CD4-positive, alpha-beta T cell treated with Interleukin-17A for 1 hour (primary cell): ENCODE data around the gene MLKL.

Experiments
- DNase-seq: peaks from one replicate; pipeline ENCODE4 v3.0.0-alpha.2; 2020

Gene MLKL

DNA sequence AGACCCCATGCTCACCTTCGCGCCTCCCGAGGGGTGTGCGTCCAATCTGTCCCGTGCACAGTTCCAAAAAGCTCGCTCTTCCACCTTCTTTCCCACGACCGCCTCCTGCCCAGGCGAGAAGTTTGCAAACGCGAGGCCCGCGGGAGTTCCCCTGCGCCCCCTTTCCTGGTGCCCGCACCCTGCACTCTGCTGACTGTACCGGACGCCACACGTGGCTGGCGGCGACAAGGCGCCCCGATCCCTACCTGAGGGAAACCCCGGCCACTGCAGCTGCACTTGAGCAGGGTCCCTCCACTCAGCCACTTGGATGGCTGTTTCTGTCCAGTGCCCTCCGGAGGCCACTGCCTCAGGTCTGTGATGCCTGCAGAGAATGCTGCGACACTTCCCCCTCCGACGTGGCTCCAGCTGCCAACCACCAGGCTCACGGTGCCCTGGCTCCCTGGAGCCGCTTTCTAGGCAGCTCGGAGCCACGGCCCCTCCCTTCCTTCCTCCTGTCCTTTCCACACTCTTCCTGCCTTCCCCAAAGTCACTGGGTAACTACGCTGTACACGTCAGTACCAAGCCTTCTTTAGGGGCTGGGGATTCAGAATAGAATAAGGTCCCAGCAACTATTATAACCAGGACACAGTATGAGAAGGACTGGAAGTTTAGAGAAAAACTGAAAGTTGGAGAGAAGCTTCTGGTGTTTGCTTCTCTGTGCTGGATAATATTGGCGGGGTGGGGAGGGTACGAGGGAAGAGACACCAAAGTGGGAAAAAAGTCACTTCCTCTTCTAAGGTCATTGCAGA, at the start of gene MLKL:
Gene MLKL (minus strand): TSS at position 425 of the 788 bp plus-strand sequence. CDS start 5,105 bp downstream, outside the sequence.
- peak; percentile 67 for DNase-seq

DNA sequence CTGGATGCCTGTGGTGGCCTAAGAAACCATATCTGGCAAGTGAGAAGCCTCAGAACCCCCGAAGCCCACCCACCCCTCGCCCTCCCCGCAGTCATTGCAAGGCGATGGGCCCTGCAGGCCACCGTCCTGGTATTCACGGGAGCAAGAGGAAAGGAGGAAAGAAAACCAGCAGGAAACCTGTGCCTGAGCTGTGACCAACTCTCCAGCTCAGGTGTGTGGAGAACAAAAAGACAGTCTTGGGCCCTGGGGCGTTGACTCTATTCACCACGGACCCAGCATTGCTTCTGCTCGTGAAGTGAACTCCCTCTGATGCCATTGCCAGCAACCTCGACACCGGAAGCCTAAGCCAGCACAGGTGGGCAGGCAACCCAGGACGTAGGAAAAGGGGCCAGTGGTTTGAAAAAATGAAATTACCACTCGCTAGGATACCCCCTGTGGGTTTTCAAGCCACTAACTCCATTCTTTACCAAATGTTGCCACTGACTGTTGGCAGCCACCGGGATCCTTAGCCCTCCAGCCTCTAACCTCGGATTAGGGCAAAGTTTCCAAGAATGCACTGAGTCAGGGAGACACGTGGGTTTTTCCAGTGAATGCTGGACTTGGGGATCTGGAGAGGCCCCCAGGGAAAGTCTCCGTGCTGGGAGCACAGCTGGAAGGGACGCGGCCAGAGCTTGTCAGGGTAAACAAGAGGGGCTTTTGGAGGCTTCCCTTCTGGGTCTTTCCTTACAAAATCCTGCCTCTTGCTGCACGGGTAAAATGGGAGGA, 48.8 kb upstream of the MLKL start:
- DNase-seq = no peak

DNA sequence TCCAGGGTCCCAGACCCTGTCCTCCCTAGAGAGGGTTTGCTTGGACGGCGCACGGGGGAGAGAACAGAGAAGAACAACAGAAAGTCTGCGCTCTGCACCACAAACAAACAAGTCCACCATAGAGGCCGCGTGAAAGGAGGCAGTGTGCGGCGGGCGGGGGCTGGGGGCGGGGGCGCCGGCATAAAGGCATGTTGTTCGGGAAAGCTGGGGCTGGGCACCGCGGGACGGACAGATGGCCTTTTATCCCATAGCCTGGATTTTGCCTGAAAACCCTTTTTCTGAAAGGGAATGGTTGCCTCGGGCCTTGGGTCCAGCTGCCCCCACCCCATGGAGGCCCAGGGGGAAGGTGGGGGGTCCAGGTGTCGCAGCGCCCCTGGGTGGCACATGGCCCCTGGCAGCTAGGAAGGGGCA, 48.0 kb upstream of the MLKL start:
- no peak for DNase-seq

DNA sequence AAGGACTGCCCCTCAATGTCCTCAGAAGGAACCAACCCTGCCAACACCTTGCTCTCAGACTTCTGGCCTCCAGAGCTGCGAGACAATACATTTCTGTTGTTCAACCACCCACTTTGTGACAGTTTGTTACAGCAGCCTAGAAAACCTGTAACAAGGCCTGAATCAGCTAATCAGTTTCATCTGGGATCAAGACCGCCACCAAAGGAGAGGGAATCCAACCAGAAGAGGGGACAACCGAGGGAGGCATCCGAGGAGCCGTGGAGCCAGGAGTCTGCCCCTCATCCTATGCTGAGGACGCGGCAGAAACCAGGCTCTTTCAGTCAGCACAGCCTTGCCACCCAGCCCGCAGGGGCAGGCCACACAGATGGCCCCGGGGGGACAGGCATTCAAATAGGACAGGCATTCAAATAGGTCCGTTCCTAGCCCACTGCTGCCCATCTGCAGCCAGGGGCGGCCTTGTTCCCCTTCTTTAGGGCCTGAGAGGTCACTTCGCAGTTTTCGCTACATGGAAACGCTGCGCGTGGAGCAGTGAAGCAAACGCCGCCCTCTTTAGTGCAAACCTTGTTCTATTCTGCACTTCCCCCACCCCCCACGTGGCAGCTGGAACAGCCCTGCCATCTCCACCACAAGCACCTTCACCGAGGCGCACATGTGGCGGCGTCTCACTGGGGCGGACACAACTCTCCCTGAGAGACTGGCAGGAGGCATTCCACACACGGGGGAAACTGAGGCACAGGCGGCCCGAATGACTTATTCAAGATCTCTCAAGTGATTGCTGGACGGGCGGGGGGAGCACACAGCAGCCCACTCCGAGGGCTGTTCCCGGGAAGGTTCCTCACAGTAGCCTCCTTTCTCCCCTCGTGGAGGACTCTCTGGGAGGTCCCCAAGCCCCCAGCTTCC, 47.3 kb upstream of the MLKL start:
- DNase-seq = no peak

DNA sequence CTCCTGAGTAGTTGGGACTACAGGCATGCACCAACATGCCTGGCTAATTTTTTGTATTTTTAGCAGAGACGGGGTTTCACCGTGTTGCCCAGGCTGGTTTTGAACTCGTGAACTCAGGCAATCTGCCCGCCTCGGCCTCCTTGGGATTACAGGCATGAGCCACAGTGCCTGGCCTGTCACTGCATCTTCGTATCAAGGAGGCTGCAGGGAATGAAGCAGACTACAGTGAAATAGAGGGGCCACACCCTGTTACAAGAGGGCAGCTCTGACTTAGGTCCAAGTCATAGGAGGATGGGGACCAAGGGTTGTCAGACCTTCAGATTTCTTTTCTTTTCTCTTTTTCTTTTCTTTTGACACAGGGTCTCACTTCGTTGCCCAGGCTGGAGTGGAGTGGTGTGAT, 45.3 kb upstream of the MLKL start:
- no peak for DNase-seq

DNA sequence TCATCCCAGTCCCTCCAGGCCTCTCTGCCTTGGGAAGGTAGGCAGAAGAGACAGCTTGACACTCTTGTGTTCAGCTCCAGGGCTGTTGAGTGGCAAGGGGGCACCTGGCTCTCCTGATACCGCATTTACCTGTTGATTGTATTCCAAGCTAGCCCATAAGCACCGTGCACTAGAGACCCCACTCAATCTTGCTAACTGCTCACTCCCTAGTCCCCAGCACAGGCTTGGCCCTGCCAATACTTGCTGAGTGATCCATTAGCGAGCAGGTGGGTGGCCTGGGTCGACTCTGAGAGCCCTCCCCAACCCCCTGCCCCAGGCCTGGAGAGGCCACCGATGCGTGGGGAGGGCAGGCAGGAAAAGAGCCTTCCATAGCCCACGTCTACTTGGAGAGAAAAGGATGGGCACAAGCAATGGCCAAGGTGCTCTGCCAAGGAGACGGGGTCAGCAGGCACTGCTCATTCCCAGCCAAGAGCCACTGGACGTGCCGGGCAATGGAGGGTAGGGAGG, 44.5 kb upstream of the MLKL start:
- no peak for DNase-seq

DNA sequence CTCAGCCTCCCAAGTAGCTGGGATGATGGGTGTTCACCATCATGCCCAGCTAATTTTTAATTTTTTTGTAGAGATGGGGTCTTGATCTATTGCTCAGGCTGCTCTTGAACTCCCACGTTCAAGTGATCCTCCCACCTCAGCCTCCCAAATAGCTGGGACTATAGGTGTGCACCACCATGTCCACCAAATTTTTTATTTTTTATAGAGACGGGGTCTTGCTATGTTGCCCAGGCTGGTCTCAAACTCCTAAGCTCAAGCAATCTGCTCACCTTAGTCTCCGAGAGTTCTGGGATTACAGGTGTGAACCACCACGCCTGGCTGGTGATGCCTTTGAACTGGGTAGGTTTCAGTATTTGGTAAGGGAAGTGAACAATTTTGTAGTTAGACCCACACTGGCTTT, 43.9 kb upstream of the MLKL start:
- no peak for DNase-seq

DNA sequence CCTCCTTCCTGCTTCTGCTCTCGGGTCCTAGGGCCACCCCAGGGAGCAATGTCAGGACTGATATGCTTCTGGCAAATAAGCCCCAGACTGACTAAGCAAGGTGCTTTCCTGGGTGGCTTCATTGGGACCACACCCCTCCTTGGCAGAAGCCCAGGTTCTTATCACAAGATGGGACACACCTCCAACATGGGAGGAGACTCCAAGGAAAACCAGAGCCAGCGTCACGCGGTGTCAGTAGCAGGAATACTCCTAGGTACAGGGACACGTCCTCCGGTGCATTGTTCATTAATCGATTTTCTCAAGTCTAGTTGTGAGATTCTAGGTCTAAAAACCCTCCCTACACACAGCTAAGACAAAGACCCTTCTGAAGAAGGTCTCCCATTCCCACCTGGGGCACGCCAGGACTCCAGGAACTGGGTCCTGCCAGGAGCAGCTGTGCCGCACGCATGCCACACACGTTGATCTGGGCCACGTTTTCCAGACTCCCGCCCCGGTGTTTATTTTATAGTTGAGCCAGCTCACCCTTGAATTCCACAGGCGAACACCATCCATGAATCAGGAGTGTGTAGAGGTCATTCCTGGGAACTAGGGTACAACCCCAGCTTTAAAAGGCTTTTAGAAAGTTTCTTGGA, 43.1 kb upstream of the MLKL start:
- no peak for DNase-seq

DNA sequence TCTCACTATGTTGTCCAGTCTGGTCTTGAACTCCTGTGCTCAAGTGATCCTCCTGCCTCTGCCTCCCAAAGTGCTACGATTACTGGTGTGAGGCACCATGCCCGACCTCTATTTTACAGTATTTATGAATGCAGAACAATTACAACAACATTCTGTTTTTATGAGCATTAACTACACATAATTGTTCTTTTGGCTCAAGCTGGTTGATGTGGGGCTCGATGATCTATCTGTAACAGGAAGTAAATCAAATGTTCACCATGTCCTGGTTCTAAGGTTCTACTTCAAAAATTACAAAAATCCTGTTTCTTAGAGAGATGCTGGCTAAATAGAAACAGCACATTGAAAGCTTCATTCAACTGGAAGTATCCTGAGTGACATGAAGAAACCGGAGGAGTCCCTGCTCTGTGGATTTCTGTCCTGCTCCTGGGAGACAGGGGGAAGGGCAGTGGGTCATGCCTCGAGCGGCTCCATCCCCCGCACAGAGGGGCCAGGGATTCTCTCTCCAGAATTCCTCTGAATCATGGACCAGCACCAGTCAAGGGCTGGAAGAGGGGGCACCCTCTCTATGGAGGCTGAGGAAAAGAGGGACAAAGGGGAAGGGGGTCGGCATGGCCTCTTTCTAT, 42.5 kb upstream of the MLKL start:
- no peak for DNase-seq

DNA sequence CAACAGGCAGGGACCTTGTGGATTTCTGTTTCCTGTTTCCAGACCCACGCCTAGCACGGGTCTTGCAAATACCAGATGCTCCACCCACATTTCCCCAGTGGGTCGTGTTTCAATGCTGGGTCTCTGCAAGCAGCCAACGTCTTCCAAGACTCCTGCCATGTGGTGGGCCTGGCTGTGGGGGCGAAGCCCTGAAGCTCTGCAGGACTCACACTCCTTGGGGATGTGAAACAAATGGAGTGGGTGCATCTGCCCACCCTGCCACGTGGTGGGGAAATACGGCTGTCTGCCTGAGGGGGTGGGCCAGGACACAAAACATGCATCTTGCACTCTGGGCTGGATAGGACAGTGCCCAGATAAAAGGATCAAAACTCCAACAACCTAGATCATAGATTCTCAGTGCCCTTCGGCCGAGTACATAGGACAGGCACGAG, 41.4 kb upstream of the MLKL start:
- DNase-seq = no peak

DNA sequence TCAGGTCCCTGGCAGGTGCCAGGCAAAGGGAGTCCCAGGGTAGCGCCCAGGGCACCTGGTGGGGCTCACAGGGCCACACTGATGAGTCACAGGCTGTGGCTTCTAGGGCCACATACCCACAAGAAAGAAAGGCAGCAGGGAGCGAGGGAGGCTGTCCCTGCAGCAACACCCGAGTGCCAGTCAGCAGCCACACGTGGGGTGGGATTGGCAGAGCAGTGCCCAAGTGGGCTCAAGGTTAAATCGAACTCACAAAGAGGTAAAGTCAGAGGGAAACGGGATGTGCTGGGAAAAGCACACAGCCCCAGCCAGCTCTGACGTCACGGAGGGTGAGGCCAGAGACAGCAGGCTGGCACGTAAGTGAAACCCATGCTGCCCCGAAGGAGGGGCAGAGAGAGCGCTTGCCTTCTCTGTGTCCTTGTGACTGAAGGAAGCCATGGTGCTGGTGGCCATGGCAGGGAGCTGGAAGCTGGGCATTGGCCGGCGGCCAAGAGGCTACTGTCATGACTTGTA, 40.2 kb upstream of the MLKL start:
- no peak for DNase-seq

DNA sequence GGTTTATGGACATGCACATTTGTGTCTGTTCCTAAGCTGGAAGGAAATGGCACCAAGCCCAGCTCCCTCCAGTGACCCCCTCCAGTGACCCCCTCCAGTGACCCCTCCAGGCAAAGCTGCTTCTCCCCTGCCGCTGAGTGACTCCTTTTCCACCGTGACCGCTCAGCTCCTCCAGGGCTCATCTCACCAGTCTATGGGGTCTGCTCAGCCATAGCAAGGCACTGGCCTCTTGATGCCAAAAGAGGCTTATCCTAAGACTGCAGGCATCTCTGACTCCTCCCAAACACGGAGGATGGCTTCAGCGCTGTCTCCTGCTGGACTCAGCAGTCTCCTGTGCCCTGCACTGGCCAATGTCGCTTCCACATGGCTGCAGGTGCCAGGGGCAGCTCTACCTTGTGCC, 38.6 kb upstream of the MLKL start:
- no peak for DNase-seq

DNA sequence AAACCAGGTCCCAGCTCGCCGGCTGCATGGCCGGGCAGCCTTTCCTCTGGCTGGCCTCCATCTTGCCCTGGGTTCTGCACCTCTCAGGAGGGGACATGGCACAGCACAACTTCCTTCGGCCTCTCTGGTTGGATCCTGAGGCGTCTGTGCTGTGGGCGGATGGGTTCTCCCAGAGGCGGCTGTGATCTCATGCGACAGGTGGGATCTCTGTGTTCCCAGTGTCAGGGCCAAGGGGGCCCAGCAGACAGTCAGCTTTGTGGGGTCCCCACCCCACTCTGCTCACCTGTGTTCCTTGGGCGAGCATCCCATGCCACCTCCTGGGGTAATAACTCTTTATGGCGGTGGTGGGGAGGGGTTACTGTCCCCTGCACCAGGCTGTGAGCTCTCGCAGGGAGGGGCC, 38.2 kb upstream of the MLKL start:
- no peak for DNase-seq

DNA sequence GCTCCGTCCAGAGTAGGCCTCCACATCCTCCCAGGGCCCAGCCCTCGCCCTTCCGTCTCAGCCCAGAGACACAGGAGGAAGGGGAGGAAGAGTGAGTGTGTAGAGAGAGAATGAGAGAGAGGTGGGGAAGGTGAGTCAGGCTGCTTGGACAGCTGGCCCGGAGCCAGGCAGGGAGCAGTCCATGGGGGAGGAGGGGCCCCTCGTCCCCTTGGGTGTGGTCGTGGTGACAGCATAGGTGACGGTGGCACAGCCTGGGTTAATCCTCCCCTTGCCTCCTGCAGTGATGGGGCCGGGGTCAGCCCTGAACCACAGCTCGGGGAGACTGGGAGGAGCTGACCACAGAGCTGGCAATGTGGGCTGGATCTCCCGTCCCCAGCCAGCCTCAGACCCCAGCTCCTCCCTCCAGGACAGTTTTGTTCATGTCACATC, 37.5 kb upstream of the MLKL start:
- no peak for DNase-seq

DNA sequence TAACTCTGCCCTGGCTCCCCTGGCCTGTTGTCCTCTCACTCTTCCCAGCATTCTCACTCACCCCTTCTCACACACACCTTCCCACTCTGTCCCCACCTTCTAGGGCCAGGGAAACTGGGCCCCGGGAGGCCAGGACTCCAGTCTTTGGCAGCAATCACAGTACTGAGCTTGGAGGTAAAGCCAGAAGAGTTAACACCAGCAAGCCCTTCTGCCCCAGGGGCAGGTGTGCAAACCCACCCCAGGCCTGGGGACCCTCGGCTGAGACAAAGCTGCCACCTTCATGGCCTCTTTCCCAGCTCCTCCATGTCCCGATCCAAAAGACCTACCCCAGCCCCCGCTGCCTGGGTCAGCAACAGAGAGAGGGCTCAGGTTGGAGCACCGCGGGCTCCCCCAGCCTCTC, 36.9 kb upstream of the MLKL start:
- DNase-seq = no peak

DNA sequence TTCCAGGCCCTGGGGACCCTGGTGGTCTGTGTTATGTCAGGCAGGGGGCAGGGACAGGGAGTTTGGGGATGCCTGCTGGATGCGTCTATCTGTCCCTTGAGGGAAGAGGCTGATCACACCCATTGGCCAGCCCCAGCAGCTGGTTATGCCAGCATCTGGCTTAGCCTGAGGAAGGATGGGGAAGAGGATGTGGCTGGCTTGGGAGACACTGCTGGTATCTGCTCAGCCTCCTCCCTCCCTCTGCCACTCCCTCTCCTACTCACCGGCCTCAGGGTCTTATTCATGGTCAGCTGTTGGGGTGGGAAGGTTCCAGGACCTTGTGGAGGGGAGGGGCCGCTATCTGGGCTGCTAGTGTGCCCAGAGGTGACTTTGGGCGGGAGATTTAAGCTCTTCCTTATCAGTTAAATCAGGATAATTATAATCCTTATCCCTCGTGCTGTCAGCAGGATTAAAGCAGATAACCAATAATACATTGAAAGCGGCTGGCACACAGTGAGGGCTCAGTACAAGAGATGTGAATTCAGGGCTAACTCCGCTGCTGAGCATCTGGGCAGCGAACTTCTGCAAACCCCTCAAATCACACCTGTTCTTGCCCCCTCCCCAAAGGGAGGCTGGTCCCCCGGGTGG, 36.0 kb upstream of the MLKL start:
- no peak for DNase-seq

DNA sequence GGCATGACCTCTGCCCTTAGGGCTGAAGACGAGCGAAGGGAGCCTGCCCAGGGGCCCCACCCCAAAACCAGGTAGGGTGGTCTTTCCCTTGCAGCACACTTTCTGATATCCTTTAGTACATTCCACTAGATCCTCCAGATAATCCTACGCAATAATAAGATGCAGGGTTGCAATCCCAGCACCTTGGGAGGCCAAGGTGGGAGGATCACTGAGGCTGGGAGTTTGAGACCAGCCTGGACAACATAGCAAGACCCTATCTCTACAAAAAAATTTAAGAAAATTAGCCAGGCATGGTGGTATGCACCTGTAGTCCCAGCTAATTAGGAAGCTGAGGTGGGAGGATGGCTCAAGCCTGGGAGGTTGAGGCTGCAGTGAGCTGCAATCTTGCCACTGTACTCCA, 34.9 kb upstream of the MLKL start:
- no peak for DNase-seq

DNA sequence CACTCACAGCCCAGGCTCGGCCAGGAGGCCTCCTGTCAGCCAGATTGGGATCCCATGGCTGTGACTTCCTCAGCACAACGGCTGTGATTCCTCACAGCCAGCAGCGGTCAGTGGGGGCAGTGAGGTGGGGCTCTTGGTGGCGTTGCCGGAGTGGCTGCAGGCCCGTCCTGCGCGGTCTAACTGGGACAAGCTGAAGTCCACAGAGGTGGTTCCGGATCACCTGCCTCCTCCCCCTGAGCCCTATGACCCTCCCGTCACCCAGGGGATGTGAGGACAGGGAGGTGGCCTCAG, 34.4 kb upstream of the MLKL start:
- no peak for DNase-seq

DNA sequence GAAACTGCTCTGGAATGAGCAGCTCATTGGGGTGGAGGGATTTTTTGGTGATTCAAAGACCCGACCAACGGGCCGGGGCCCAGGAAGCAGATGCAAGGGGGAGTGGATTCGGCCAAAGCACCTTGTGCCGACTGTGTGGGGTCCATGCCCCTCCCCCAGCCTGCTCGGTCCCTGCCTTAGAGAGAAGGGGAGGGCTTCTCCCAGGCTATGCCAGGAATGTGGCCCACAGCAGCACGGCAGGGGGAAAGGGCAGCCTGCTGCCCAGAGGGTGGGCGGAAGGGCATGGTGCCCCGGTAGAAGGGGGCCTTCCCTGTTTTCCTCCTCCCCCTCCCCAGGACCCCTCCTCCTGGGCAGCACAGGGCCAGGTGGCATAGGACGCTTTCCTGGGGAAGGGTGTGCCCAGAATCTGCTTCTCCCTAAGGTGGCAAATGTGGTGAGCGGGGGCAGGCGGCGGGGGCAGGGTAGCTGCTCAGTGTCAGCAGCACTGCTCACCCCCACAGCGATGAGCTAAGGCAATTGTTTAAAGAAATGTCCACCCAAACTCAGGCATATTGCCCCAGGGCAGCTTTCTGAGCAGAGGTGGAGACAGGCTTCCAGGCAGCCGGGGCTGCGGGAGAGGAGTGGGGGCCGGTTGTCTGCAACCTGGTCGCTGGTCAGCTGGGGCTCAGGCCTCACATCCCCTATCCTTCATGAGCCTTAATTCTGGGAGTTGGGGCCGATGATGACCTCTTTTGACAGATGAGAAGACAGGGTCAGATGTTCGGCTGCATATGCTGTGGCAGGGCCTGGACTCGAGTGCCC, 33.9 kb upstream of the MLKL start:
- no peak for DNase-seq

DNA sequence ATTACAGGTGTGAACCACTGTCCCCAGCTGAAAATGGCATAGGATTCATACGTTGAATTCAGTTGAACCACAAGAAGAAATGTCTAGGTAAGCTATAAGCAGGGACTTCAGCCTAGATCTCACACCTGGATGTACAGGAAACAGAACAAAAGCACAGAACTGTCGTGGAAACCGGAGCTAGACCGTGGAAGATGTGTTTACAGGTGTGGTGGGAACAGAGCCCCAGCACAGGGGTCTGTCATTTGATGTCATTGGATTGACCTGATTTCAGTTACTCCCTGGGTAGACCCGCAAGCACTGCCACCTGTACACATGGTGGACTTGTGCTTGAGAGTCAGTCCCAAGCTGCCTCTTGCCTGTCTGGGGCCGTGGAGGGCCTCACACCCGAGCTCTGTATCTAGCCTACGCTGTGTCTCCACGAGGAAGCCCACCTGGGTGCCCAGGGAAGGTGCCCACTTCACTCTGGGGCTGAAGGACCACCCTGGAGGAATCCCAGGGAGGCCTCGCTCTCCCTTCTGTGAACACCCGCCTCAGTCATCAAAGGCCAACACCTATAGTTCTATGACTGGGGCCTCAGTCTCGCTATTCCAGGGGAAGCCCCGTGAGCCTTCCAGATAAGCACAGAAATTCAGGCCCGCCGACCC, 32.2 kb upstream of the MLKL start:
- no peak for DNase-seq
